ENCODE measurements around the gene SLC17A1. TPM values are rescaled to one million over a fixed set of nuclear protein-coding genes. Genes with fewer than 3 reads are reported as not detected.

Gene SLC17A1
- total RNA-seq, 1 experiment from 2014 or later, result not detected

GRCh38 chr6:25804804-25805203 is 27.0 kb downstream of the SLC17A1 start:
- CTCF ChIA-PET, result no interaction called here
- Histone ChIP-seq H3K4me3 (ENCODE audit: low read depth, low read length) (no peak overlapping the region), H3K4me1 (no peaks in the 10 kb centered on the region), H3K36me3 (ENCODE audit: control insufficient read depth, insufficient read depth, low read length) (no peaks in the 10 kb centered on the region), H3K9me3 (no peaks in the 10 kb centered on the region), H3K27me3 (replicated peaks; ENCODE audit: control insufficient read depth, insufficient read depth, low read length) (no peaks in the 10 kb centered on the region)
- POLR2A ChIA-PET, result no interaction called here
- H3K4me1 Mint-ChIP-seq (ENCODE audit: low read depth, unreplicated experiment), result no peaks in the 10 kb centered on the region
- DNase-seq, result no peak
- H3K27ac Mint-ChIP-seq (ENCODE audit: unreplicated experiment), result no peak overlapping the region
- no peaks in the 10 kb centered on the region for H3K9me3 Mint-ChIP-seq (ENCODE audit: unreplicated experiment)
- intact Hi-C loops (cut with micrococcal nuclease; ENCODE audit: unreplicated experiment), result no loop called here
- H3K27me3 Mint-ChIP-seq (ENCODE audit: insufficient read depth, unreplicated experiment), result peaks cover 6% of the 10 kb centered on the region
- no peak overlapping the region for H3K4me3 Mint-ChIP-seq (ENCODE audit: unreplicated experiment)
- no TSS peak for BruUV-seq (replicated peaks)
- TF ChIP-seq CTCF (IDR thresholded peaks at IDR 0.05; ENCODE audit: insufficient read depth in 1 of 2, low read depth in 1 of 2, low read length in 1 of 2, severe bottlenecking in 1 of 2, unreplicated experiment in 1 of 2), result no peak
- H3K36me3 Mint-ChIP-seq (ENCODE audit: insufficient read depth, unreplicated experiment), result no peaks in the 10 kb centered on the region

- no peaks in the 10 kb centered on the region for H3K9me3 ChIP-seq
- H3K4me1 ChIP-seq, result no peaks in the 10 kb centered on the region
- Mint-ChIP-seq H3K4me3 (ENCODE audit: unreplicated experiment) (no peak overlapping the region), H3K4me1 (ENCODE audit: low read depth, unreplicated experiment) (no peaks in the 10 kb centered on the region), H3K27me3 (ENCODE audit: insufficient read depth, unreplicated experiment) (peaks cover 13% of the 10 kb centered on the region), H3K9me3 (ENCODE audit: unreplicated experiment) (no peaks in the 10 kb centered on the region), H3K36me3 (ENCODE audit: insufficient read depth, unreplicated experiment) (no peaks in the 10 kb centered on the region), H3K27ac (ENCODE audit: unreplicated experiment) (no peak overlapping the region)
- no peak for DNase-seq
- intact Hi-C loops (cut with micrococcal nuclease; ENCODE audit: unreplicated experiment), result no loop called here
- CTCF ChIA-PET, result no interaction called here
- POLR2A ChIA-PET, result no interaction called here
- TF ChIP-seq CTCF (IDR thresholded peaks at IDR 0.05; ENCODE audit: insufficient read depth in 1 of 2, low read depth in 1 of 2, low read length in 1 of 2, severe bottlenecking in 1 of 2, unreplicated experiment in 1 of 2), result no peak
- BruUV-seq (replicated peaks), result no TSS peak
- no peaks in the 10 kb centered on the region for H3K27me3 ChIP-seq (replicated peaks; ENCODE audit: control insufficient read depth, insufficient read depth, low read length)
- H3K4me3 ChIP-seq (ENCODE audit: low read depth, low read length), result no peak overlapping the region
- H3K36me3 ChIP-seq (ENCODE audit: control insufficient read depth, insufficient read depth, low read length), result no peaks in the 10 kb centered on the region
These were observed 30.4 kb downstream of the SLC17A1 start for GRCh38 chr6:25801436-25801835.

- H3K9me3 ChIP-seq, result no peaks in the 10 kb centered on the region
- Mint-ChIP-seq H3K9me3 (ENCODE audit: unreplicated experiment) (no peaks in the 10 kb centered on the region), H3K4me3 (ENCODE audit: unreplicated experiment) (no peak overlapping the region), H3K4me1 (ENCODE audit: low read depth, unreplicated experiment) (no peaks in the 10 kb centered on the region), H3K27ac (ENCODE audit: unreplicated experiment) (no peak overlapping the region), H3K27me3 (ENCODE audit: insufficient read depth, unreplicated experiment) (peaks cover 14% of the 10 kb centered on the region), H3K36me3 (ENCODE audit: insufficient read depth, unreplicated experiment) (no peaks in the 10 kb centered on the region)
- H3K4me3 ChIP-seq (ENCODE audit: low read depth, low read length), result no peak overlapping the region
- ChIA-PET POLR2A (no interaction called here), CTCF (no interaction called here)
- no peak for DNase-seq
- H3K36me3 ChIP-seq (ENCODE audit: control insufficient read depth, insufficient read depth, low read length), result no peaks in the 10 kb centered on the region
- no peaks in the 10 kb centered on the region for H3K27me3 ChIP-seq (replicated peaks; ENCODE audit: control insufficient read depth, insufficient read depth, low read length)
- no TSS peak for BruUV-seq (replicated peaks)
- intact Hi-C loops (cut with micrococcal nuclease; ENCODE audit: unreplicated experiment), result no loop called here
- TF ChIP-seq CTCF (IDR thresholded peaks at IDR 0.05; ENCODE audit: insufficient read depth in 1 of 2, low read depth in 1 of 2, low read length in 1 of 2, severe bottlenecking in 1 of 2, unreplicated experiment in 1 of 2), result no peak
- no peaks in the 10 kb centered on the region for H3K4me1 ChIP-seq
These were observed 37.1 kb downstream of the SLC17A1 start for GRCh38 chr6:25794784-25795183.
